ENCODE data around the gene DIP2C. TPM values are rescaled to one million over a fixed set of nuclear protein-coding genes. Genes with fewer than 3 reads are reported as not detected.
"Not testable (repeated sequence)": the region's sequence is repeated elsewhere in the genome, so short reads cannot be mapped to it uniquely, and the experiment has no call there.

The DIP2C gene
- total RNA-seq, 4 donors from 2014 or later = 2.4 to 14.9 (median 6.1) TPM

GRCh38 chr10:451856-452255 is 237.6 kb downstream of the DIP2C start:
- WGBS, 2 donors = 79 to 90% methylated on average over 7 of the region's 7 CpGs
- Histone ChIP-seq H3K4me1 (peaks cover 0 to 21% (median 0%) of the 10 kb centered on the region in 3 donors), H3K4me3 (no peak overlapping the region), H3K36me3 (no peaks in the 10 kb centered on the region), H3K27me3 (no peaks in the 10 kb centered on the region), H3K9me3 (no peaks in the 10 kb centered on the region), H3K27ac (no peak overlapping the region)
- no peak for DNase-seq
- intact Hi-C loops (cut with DNase I) = no loop called here
- no peak for TF ChIP-seq CTCF (IDR thresholded peaks at IDR 0.05)
- TF ChIP-seq POLR2A (IDR thresholded peaks at IDR 0.05) = no peak

GRCh38 chr10:451021-451471 is 238.4 kb downstream of the DIP2C start:
- Histone ChIP-seq H3K4me3 (peak overlapping the region in 1 of 4 donors; percentile 22), H3K36me3 (no peaks in the 10 kb centered on the region), H3K9me3 (no peaks in the 10 kb centered on the region), H3K27me3 (no peaks in the 10 kb centered on the region), H3K27ac (peak overlapping the region in 3 of 4 donors; percentile 20 to 55 (median 34)), H3K4me1 (peaks cover 0 to 21% (median 0%) of the 10 kb centered on the region in 3 donors)
- DNase-seq = no peak
- TF ChIP-seq CTCF (IDR thresholded peaks at IDR 0.05) (no peak), POLR2A (IDR thresholded peaks at IDR 0.05) (no peak)
- 63 to 82% methylated on average over 7 to 11 of the region's 11 CpGs for WGBS, 2 donors
- intact Hi-C loops (cut with DNase I) = no loop called here

GRCh38 chr10:450463-450862 is 239.0 kb downstream of the DIP2C start:
- WGBS, 2 donors = 78 to 86% methylated on average over 2 to 3 of the region's 3 CpGs
- Histone ChIP-seq H3K36me3 (no peaks in the 10 kb centered on the region), H3K27ac (peak overlapping the region in 3 of 4 donors; percentile 20 to 55 (median 34)), H3K27me3 (no peaks in the 10 kb centered on the region), H3K4me1 (peaks cover 0 to 21% (median 0%) of the 10 kb centered on the region in 3 donors), H3K4me3 (no peak overlapping the region), H3K9me3 (no peaks in the 10 kb centered on the region)
- intact Hi-C loops (cut with DNase I) = no loop called here
- TF ChIP-seq POLR2A (IDR thresholded peaks at IDR 0.05) (no peak), CTCF (IDR thresholded peaks at IDR 0.05) (no peak)
- no peak for DNase-seq

GRCh38 chr10:449331-449730 is 240.1 kb downstream of the DIP2C start:
- H3K4me3 ChIP-seq; intact Hi-C loops (cut with DNase I); H3K9me3 ChIP-seq; DNase-seq; H3K27me3 ChIP-seq; H3K36me3 ChIP-seq: not testable (repeated sequence)
- H3K27ac ChIP-seq = peak overlapping the region in 1 of 4 donors; percentile 2
- WGBS, 2 donors = 72 to 86% methylated on average over 3 to 4 of the region's 6 CpGs
- H3K4me1 ChIP-seq = peaks cover 0 to 13% (median 0%) of the 10 kb centered on the region in 3 donors

- Histone ChIP-seq H3K4me3 (no peak overlapping the region), H3K4me1 (no peaks in the 10 kb centered on the region), H3K27ac (no peak overlapping the region), H3K27me3 (no peaks in the 10 kb centered on the region), H3K9me3 (no peaks in the 10 kb centered on the region), H3K36me3 (peaks cover 0 to 20% (median 4%) of the 10 kb centered on the region in 3 donors)
- DNase-seq = no peak
- TF ChIP-seq POLR2A (IDR thresholded peaks at IDR 0.05) (no peak), CTCF (IDR thresholded peaks at IDR 0.05) (no peak)
- 69 to 93% methylated on average over 2 of the region's 2 CpGs for WGBS, 2 donors
- intact Hi-C loops (cut with DNase I) = no loop called here
Measured at GRCh38 chr10:443459-443858, 246.0 kb downstream of the DIP2C start.

GRCh38 chr10:442209-442608 is 247.3 kb downstream of the DIP2C start:
- TF ChIP-seq CTCF (IDR thresholded peaks at IDR 0.05) (no peak), POLR2A (IDR thresholded peaks at IDR 0.05) (no peak)
- intact Hi-C loops (cut with DNase I) = no loop called here
- H3K27me3 ChIP-seq = no peaks in the 10 kb centered on the region
- DNase-seq = no peak
- WGBS, 2 donors = 98% methylated on average over 6 of the region's 6 CpGs
- H3K4me1 ChIP-seq = no peaks in the 10 kb centered on the region
- H3K4me3 ChIP-seq = no peak overlapping the region
- H3K9me3 ChIP-seq = no peaks in the 10 kb centered on the region
- H3K36me3 ChIP-seq = peaks cover 0 to 22% (median 4%) of the 10 kb centered on the region in 3 donors
- no peak overlapping the region for H3K27ac ChIP-seq
